Testis (tissue), 3 donors: ENCODE measurements around the gene LETM1. TPM values are rescaled to one million over a fixed set of nuclear protein-coding genes. Genes with fewer than 3 reads are reported as not detected.
"Not testable (repeated sequence)": the region's sequence is repeated elsewhere in the genome, so short reads cannot be mapped to it uniquely, and the experiment has no call there.

Source experiments
- DNase-seq: peaks from one replicate; pipeline ENCODE4 v3.0.0-alpha.2; 2019
- H3K27ac ChIP-seq, 2 donors: fragments of 200-600 bp; sonication (generic); one replicate each; pipeline ENCODE4 v1.5.1; 2019
- H3K27me3 ChIP-seq: fragments of 200-600 bp; sonication (generic); one replicate; pipeline ENCODE4 v1.5.1; 2019
- H3K36me3 ChIP-seq: fragments of 200-600 bp; sonication (generic); one replicate; pipeline ENCODE4 v1.5.1; 2017; ENCODE audit warnings: low read depth; ENCODE audit errors: missing control alignments
- H3K4me1 ChIP-seq: fragments of 200-600 bp; sonication (generic); one replicate; pipeline ENCODE4 v1.5.1; 2019
- H3K4me3 ChIP-seq, 2 donors: fragments of 200-600 bp; sonication (generic); one replicate each; pipeline ENCODE4 v1.5.1; 2017 to 2019
- H3K9me3 ChIP-seq: fragments of 200-600 bp; sonication (generic); one replicate; pipeline ENCODE4 v1.5.1; 2017
- CTCF ChIP-seq, 3 experiments: fragments of 450-650 bp in 2 of 3; fragments of 200-600 bp in 1 of 3; sonication (generic) in 1 of 3; IDR thresholded peaks; one replicate each; pipeline ENCODE4 v1.5.1; 2016 to 2019; ENCODE audit warnings: antibody characterized with exemption in 3 of 3, mild to moderate bottlenecking in 2 of 3, moderate library complexity in 1 of 3
- POLR2A ChIP-seq: fragments of 450-650 bp; IDR thresholded peaks from one replicate; pipeline ENCODE4 v1.6.1; 2017; ENCODE audit warnings: antibody characterized with exemption, mild to moderate bottlenecking, moderate library complexity
- WGBS, 2 donors: methylation state at CpG; one replicate each; pipeline ENCODE4 v1.1.5; 2018; 5-methylcytosine and 5-hydroxymethylcytosine counted together
- intact Hi-C: fragments of 100-400 bp; cut with DNase I; formaldehyde crosslinking; loops from one replicate; pipeline ENCODE4 v1.15.1; 2023; ENCODE audit warnings: low total_unique reads
- polyA plus RNA-seq: library from polyadenylated mRNA; stranded (reverse); fragments of 350-450 nt; fragmentation: Illumina TruSeq; extraction: RNeasy Lipid Tissue Mini Kit (QIAGEN cat#74804); gene quantifications from one replicate; pipeline ENCODE4 v1.2.3, GENCODE V29; 2014; ENCODE audit warnings: low read depth, low replicate concordance; ENCODE audit not compliant: insufficient read depth
- total RNA-seq, 2 donors: library from RNA; depleted of rRNA; stranded (reverse); fragments of >200 nt; gene quantifications; one replicate each; pipeline ENCODE4 v1.2.3, GENCODE V29; 2016

The LETM1 gene
- total and polyA plus RNA-seq, 3 donors from 2014 or later = 38.1 to 124 (median 90.7) TPM

- WGBS, 2 donors = 72 to 73% methylated on average over 16 of the region's 16 CpGs
- Histone ChIP-seq H3K4me1 (peaks cover 35% of the 10 kb centered on the region), H3K4me3 (no peak overlapping the region), H3K36me3 (no peaks in the 10 kb centered on the region), H3K9me3 (no peaks in the 10 kb centered on the region), H3K27ac (peak overlapping the region; percentile 59 to 77), H3K27me3 (no peaks in the 10 kb centered on the region)
- TF ChIP-seq POLR2A (no peak), CTCF (IDR thresholded peaks at IDR 0.05) (no peak)
- DNase-seq = no peak
- intact Hi-C loops = no loop called here
Measured at GRCh38 chr4:1851575-1852410, 4.2 kb downstream of the LETM1 start.

- no peak for DNase-seq
- TF ChIP-seq POLR2A (no peak), CTCF (IDR thresholded peaks at IDR 0.05) (no peak)
- no peak overlapping the region for H3K4me3 ChIP-seq
- 41 to 54% methylated on average over 11 of the region's 11 CpGs for WGBS, 2 donors
- peaks cover 35% of the 10 kb centered on the region for H3K4me1 ChIP-seq
- intact Hi-C loops = no loop called here
- no peaks in the 10 kb centered on the region for H3K36me3 ChIP-seq
- H3K27ac ChIP-seq = peak overlapping the region in 1 of 2 donors; percentile 77
- H3K9me3 ChIP-seq = no peaks in the 10 kb centered on the region
- no peaks in the 10 kb centered on the region for H3K27me3 ChIP-seq
Measured at GRCh38 chr4:1851160-1851559, 4.8 kb downstream of the LETM1 start.

- 86 to 94% methylated on average over 10 of the region's 10 CpGs for WGBS, 2 donors
- Histone ChIP-seq H3K9me3 (no peaks in the 10 kb centered on the region), H3K27ac (no peak overlapping the region), H3K4me3 (no peak overlapping the region), H3K36me3 (no peaks in the 10 kb centered on the region), H3K27me3 (no peaks in the 10 kb centered on the region), H3K4me1 (peaks cover 35% of the 10 kb centered on the region)
- intact Hi-C loops = no loop called here
- no peak for TF ChIP-seq CTCF (IDR thresholded peaks at IDR 0.05)
- TF ChIP-seq POLR2A = no peak
- DNase-seq = no peak
Measured at GRCh38 chr4:1850276-1850675, 5.7 kb downstream of the LETM1 start.

GRCh38 chr4:1846580-1846979 lies 9.4 kb downstream of the LETM1 start:
- Histone ChIP-seq H3K36me3 (no peaks in the 10 kb centered on the region), H3K4me3 (no peak overlapping the region), H3K9me3 (no peaks in the 10 kb centered on the region), H3K4me1 (peaks cover 38% of the 10 kb centered on the region), H3K27ac (no peak overlapping the region), H3K27me3 (no peaks in the 10 kb centered on the region)
- no peak for TF ChIP-seq POLR2A
- no peak for TF ChIP-seq CTCF (IDR thresholded peaks at IDR 0.05)
- WGBS, 2 donors = 82 to 86% methylated on average over 2 of the region's 2 CpGs
- no peak for DNase-seq
- intact Hi-C loops = no loop called here

- Histone ChIP-seq H3K27ac (peak overlapping the region; percentile 27 to 73), H3K4me1 (peaks cover 34% of the 10 kb centered on the region)
- WGBS, 2 donors = 94 to 97% methylated on average over 10 of the region's 10 CpGs
- H3K27me3 ChIP-seq, H3K9me3 ChIP-seq, H3K4me3 ChIP-seq, DNase-seq, intact Hi-C loops, H3K36me3 ChIP-seq: not testable (repeated sequence)
Measured at GRCh38 chr4:1844618-1845017, 11.3 kb downstream of the LETM1 start.
